Measurements from ENCODE around the gene EMILIN3.

The EMILIN3 gene

DNA sequence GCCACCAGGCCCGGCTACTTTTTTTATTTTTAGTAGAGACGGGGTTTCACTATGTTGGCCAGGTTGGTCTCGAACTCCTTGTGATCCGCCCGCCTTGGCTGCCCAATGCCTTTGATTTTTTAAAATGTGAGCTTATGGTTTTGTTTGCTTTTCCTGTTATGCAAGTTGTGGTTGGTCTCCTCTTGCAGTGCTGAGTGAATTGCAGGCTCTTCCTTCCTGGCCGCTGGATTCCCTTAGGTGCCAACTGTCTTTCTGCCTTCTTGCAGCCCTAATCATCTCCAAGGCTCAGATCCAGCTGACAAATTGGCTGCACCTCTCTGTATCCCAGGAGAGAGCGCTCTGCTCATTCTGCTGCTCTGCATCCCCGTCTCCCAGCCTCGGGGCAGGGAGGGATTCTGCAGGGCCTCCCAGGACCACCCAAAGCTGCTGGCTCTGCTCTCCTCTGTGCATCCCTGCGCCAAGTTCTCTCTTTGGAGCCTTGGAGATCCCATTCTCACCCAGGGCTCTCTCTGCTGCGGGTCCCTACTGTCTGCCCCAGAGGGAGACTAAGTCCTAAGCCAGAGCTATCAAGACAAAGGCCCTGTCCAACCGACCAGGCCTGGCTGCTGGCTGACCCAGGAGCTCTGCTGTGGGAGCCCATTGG, 14.1 kb upstream of the EMILIN3 start:
- Histone ChIP-seq H3K4me3 (ENCODE audit: insufficient read depth, low read length, poor library complexity, severe bottlenecking) (no peak overlapping the region), H3K79me2 (ENCODE audit: insufficient read depth, low read length) (no peaks in the 10 kb centered on the region), H2AFZ (ENCODE audit: low read depth, low read length, severe bottlenecking) (no peak overlapping the region), H3K27me3 (ENCODE audit: low read length) (no peaks in the 10 kb centered on the region), H3K4me2 (ENCODE audit: low read depth, low read length, poor library complexity, severe bottlenecking) (no peak overlapping the region), H3K27ac (ENCODE audit: low read depth, low read length) (no peak overlapping the region), H3K9ac (ENCODE audit: low read length) (no peak overlapping the region), H3K36me3 (ENCODE audit: low read length) (no peaks in the 10 kb centered on the region), H3K9me2 (replicated peaks; ENCODE audit: insufficient read depth, low read length) (no peaks in the 10 kb centered on the region), H3F3A (ENCODE audit: insufficient read depth) (no peaks in the 10 kb centered on the region), H4K20me1 (ENCODE audit: low read depth, low read length) (no peaks in the 10 kb centered on the region), H3K9me3 (ENCODE audit: insufficient read depth, low read length) (no peaks in the 10 kb centered on the region)
- TF ChIP-seq EZH2phosphoT487 (conservative IDR thresholded peaks at IDR 0.05; ENCODE audit: low read length) = no peak
- TF ChIP-seq, protein P1, sequence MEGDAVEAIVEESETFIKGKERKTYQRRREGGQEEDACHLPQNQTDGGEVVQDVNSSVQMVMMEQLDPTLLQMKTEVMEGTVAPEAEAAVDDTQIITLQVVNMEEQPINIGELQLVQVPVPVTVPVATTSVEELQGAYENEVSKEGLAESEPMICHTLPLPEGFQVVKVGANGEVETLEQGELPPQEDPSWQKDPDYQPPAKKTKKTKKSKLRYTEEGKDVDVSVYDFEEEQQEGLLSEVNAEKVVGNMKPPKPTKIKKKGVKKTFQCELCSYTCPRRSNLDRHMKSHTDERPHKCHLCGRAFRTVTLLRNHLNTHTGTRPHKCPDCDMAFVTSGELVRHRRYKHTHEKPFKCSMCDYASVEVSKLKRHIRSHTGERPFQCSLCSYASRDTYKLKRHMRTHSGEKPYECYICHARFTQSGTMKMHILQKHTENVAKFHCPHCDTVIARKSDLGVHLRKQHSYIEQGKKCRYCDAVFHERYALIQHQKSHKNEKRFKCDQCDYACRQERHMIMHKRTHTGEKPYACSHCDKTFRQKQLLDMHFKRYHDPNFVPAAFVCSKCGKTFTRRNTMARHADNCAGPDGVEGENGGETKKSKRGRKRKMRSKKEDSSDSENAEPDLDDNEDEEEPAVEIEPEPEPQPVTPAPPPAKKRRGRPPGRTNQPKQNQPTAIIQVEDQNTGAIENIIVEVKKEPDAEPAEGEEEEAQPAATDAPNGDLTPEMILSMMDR (IDR thresholded peaks at IDR 0.05; ENCODE audit: insufficient read depth, low read length, poor library complexity, severe bottlenecking) = no peak

DNA sequence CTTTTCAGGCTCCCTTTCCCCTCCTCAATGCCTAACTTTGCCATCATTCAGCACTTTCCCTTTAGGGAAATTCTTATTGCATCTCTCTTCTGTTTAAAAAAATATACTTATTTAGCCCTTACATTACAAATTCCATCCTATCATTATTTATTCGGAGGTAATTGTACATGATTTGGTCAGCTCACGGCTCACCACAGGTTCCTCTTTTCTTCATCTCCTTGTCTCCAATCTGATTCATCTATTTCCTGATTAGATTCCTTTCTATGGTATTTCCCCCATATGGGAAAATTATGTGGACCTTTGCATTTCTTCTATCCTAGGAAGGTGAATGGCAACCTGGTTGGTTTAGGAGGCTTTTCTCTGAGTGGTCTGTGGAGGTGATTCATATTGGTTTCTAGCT, 12.9 kb upstream of the EMILIN3 start:
- H3K36me3 ChIP-seq (ENCODE audit: low read length) = no peaks in the 10 kb centered on the region
- H3K27me3 ChIP-seq (ENCODE audit: low read length) = no peaks in the 10 kb centered on the region
- no peak overlapping the region for H3K9ac ChIP-seq (ENCODE audit: low read length)
- no peak overlapping the region for H2AFZ ChIP-seq (ENCODE audit: low read depth, low read length, severe bottlenecking)
- H3K27ac ChIP-seq (ENCODE audit: low read depth, low read length) = no peak overlapping the region
- no peaks in the 10 kb centered on the region for H3K9me3 ChIP-seq (ENCODE audit: insufficient read depth, low read length)
- TF ChIP-seq EZH2phosphoT487 (conservative IDR thresholded peaks at IDR 0.05; ENCODE audit: low read length) = no peak
- TF ChIP-seq, protein P1 (IDR thresholded peaks at IDR 0.05; ENCODE audit: insufficient read depth, low read length, poor library complexity, severe bottlenecking) = no peak
- no peaks in the 10 kb centered on the region for H3K9me2 ChIP-seq (replicated peaks; ENCODE audit: insufficient read depth, low read length)
- H3K79me2 ChIP-seq (ENCODE audit: insufficient read depth, low read length) = no peaks in the 10 kb centered on the region
- H3F3A ChIP-seq (ENCODE audit: insufficient read depth) = no peaks in the 10 kb centered on the region
- H3K4me3 ChIP-seq (ENCODE audit: insufficient read depth, low read length, poor library complexity, severe bottlenecking) = no peak overlapping the region
- H3K4me2 ChIP-seq (ENCODE audit: low read depth, low read length, poor library complexity, severe bottlenecking) = no peak overlapping the region
- H4K20me1 ChIP-seq (ENCODE audit: low read depth, low read length) = no peaks in the 10 kb centered on the region

DNA sequence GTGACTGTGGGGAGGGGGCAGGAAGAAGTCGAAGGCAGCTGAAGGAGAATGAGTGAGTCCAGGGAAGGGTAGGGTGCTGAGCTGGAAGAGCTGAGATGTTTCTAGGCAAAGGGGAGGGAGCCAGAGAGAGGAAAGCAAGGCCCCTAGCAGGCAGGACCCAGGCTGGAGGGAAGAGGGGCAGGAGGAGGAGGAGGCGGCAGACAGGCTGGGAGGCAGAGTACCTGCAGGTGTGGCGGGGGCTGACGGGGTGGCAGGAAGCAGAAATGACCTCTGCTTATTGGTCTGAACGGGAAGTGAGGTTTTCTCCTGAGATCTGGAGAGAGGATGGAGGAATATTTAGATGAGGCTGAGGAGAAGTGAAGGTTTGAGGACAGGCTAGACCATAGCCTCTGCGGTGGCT, 10.7 kb upstream of the EMILIN3 start:
- no peak overlapping the region for H3K4me2 ChIP-seq (ENCODE audit: low read depth, low read length, poor library complexity, severe bottlenecking)
- H3K79me2 ChIP-seq (ENCODE audit: insufficient read depth, low read length) = no peaks in the 10 kb centered on the region
- no peak overlapping the region for H3K9ac ChIP-seq (ENCODE audit: low read length)
- H3K36me3 ChIP-seq (ENCODE audit: low read length) = no peaks in the 10 kb centered on the region
- H2AFZ ChIP-seq (ENCODE audit: low read depth, low read length, severe bottlenecking) = no peak overlapping the region
- no peaks in the 10 kb centered on the region for H3K9me3 ChIP-seq (ENCODE audit: insufficient read depth, low read length)
- H3K27ac ChIP-seq (ENCODE audit: low read depth, low read length) = no peak overlapping the region
- H3K4me3 ChIP-seq (ENCODE audit: insufficient read depth, low read length, poor library complexity, severe bottlenecking) = no peak overlapping the region
- H3K27me3 ChIP-seq (ENCODE audit: low read length) = no peaks in the 10 kb centered on the region
- TF ChIP-seq, protein P1 (IDR thresholded peaks at IDR 0.05; ENCODE audit: insufficient read depth, low read length, poor library complexity, severe bottlenecking) = no peak
- no peak for TF ChIP-seq EZH2phosphoT487 (conservative IDR thresholded peaks at IDR 0.05; ENCODE audit: low read length)
- H3F3A ChIP-seq (ENCODE audit: insufficient read depth) = no peaks in the 10 kb centered on the region
- H4K20me1 ChIP-seq (ENCODE audit: low read depth, low read length) = no peaks in the 10 kb centered on the region
- H3K9me2 ChIP-seq (replicated peaks; ENCODE audit: insufficient read depth, low read length) = no peaks in the 10 kb centered on the region

Measured in SU-DHL-6 (cell line).